ENCODE results near the gene CGB7. TPM values are rescaled to one million over a fixed set of nuclear protein-coding genes. Genes with fewer than 3 reads are reported as not detected.

Gene CGB7
- under 1 TPM in 2 of 9 donors, not detected in 7; 0.15 to 0.28 TPM for total RNA-seq
- polyA plus RNA-seq: under 1 TPM in 2 of 3 donors, not detected in 1; 0.13 to 0.97 TPM
- long read RNA-seq, donor 1: 0 reads
- long read RNA-seq, donor 2: 0 reads
- long read RNA-seq, donor 3: 0 reads
- long read RNA-seq, donor 4: 0 reads
- long read RNA-seq, donor 5: 0 reads
- long read RNA-seq, donor 6: 0 reads
- long read RNA-seq, donor 7: 0 reads
- long read RNA-seq, donor 8: 0 reads
- long read RNA-seq, donor 9: 0 reads
- long read RNA-seq, donor 10: 0 reads

- Histone ChIP-seq H3K9me3 (replicated peaks in 1 of 3) (no peaks in the 10 kb centered on the region), H3K27ac (no peak within 1 kb of the TSS), H3K4me3 (peak within 1 kb of the TSS in 1 of 4 donors; percentile 48), H3K36me3 (replicated peaks in 1 of 2) (no peaks in the 10 kb centered on the region), H3K4me1 (replicated peaks in 1 of 2) (peaks cover 0 to 22% of the 10 kb centered on the region in 2 donors), H3K27me3 (peaks cover 5% of the 10 kb centered on the region)
- TF ChIP-seq POLR2A (IDR thresholded peaks at IDR 0.05) (no peak), CTCF (IDR thresholded peaks at IDR 0.05) (no peak)
- intact Hi-C loops (cut with DNase I): no loop called here
- peak; percentile 30 to 74 (median 66) for DNase-seq
- 3 to 28% (median 5%) methylated on average over 5 to 38 of the region's 38 CpGs for WGBS, 4 donors
Measured at GRCh38 chr19:49057636-49058234, at the start of gene CGB7. Gene CGB7 (minus strand): TSS chr19:49057749. CDS start chr19:49055375, 2,374 bp downstream.

GRCh38 chr19:49106648-49107135 is 49.1 kb upstream of the CGB7 start:
- H3K36me3 ChIP-seq (replicated peaks in 1 of 2): peaks cover 0 to 70% of the 10 kb centered on the region in 2 donors
- DNase-seq: peak in 6 of 7 donors; percentile 48 to 86 (median 68)
- peaks cover 0 to 16% of the 10 kb centered on the region in 2 donors for H3K4me1 ChIP-seq (replicated peaks in 1 of 2)
- 51 to 66% (median 57%) methylated on average over 11 to 12 of the region's 12 CpGs for WGBS, 4 donors
- no peaks in the 10 kb centered on the region for H3K27me3 ChIP-seq
- TF ChIP-seq POLR2A (IDR thresholded peaks at IDR 0.05): no peak
- peak; percentile 45 to 73 (median 67) for TF ChIP-seq CTCF (IDR thresholded peaks at IDR 0.05)
- no peak overlapping the region for H3K27ac ChIP-seq
- intact Hi-C loops (cut with DNase I): no loop called here
- H3K4me3 ChIP-seq: no peak overlapping the region
- no peaks in the 10 kb centered on the region for H3K9me3 ChIP-seq (replicated peaks in 1 of 3)

GRCh38 chr19:49104229-49104864 is 46.8 kb upstream of the CGB7 start:
- intact Hi-C loops (cut with DNase I): loop anchor here in 1 of 2 donors (5.0 kb wide), 1 partner anchor 43 kb away; no protein-coding TSS in a partner anchor
- no peak overlapping the region for H3K27ac ChIP-seq
- no peak for DNase-seq
- WGBS, 4 donors: 69 to 74% (median 74%) methylated on average over 23 to 30 of the region's 30 CpGs
- TF ChIP-seq POLR2A (IDR thresholded peaks at IDR 0.05) (no peak), CTCF (IDR thresholded peaks at IDR 0.05) (no peak)
- H3K36me3 ChIP-seq (replicated peaks in 1 of 2): peaks cover 0 to 93% of the 10 kb centered on the region in 2 donors
- no peaks in the 10 kb centered on the region for H3K9me3 ChIP-seq (replicated peaks in 1 of 3)
- H3K4me3 ChIP-seq: no peak overlapping the region
- H3K4me1 ChIP-seq (replicated peaks in 1 of 2): peaks cover 0 to 5% of the 10 kb centered on the region in 2 donors
- H3K27me3 ChIP-seq: no peaks in the 10 kb centered on the region

Data from adrenal gland (tissue), 19 donors.